CD4-positive, alpha-beta T cell (primary cell): ENCODE results near the gene SLC25A20. TPM values are rescaled to one million over a fixed set of nuclear protein-coding genes. Genes with fewer than 3 reads are reported as not detected.
"Not testable (repeated sequence)": the region's sequence is repeated elsewhere in the genome, so short reads cannot be mapped to it uniquely, and the experiment has no call there.

Source experiments
- ATAC-seq: fragments of 200-7000 bp; cut with Tn5 transposase; one replicate; pipeline ENCODE4 v1.10.0; 2022; ENCODE audit warnings: mild to moderate bottlenecking; ENCODE audit not compliant: poor library complexity
- CTCF ChIA-PET: fragments of 350-600 bp; sonication (Branson Sonifier 250); formaldehyde crosslinking; loops from one replicate; lab custom pipeline; 2021; ENCODE audit warnings: antibody characterized with exemption, inconsistent platforms; lab: Charles Lee
- POLR2A ChIA-PET: fragments of 350-600 bp; sonication (Branson Sonifier 250); formaldehyde crosslinking; loops from one replicate; lab custom pipeline; 2021; ENCODE audit warnings: antibody characterized with exemption, inconsistent platforms; lab: Charles Lee
- DNase-seq, 14 experiments: peaks; one replicate each; pipeline ENCODE4 v3.0.0-alpha.2; 2013 to 2020; ENCODE audit warnings: mixed read lengths in 2 of 14
- H3K27ac ChIP-seq, 2 donors: one replicate each; pipeline versions ENCODE4 v1.5.1 to v1.7.0; 2013; ENCODE audit warnings: low read length in 2 of 2, low read depth in 1 of 2, mild to moderate bottlenecking in 1 of 2
- H3K27me3 ChIP-seq, 2 experiments: 1 replicate in 1 of 2; 2 replicates in 1 of 2; pipeline versions ENCODE4 v1.6.1 to v1.7.0; 2013; ENCODE audit warnings: low read length in 2 of 2, control low read depth in 1 of 2, mild to moderate bottlenecking in 1 of 2, moderate library complexity in 1 of 2; ENCODE audit not compliant: insufficient read depth in 2 of 2, control insufficient read depth in 1 of 2
- H3K36me3 ChIP-seq: one replicate; pipeline ENCODE4 v1.6.1; 2013; ENCODE audit warnings: low read length, control low read depth; ENCODE audit not compliant: insufficient read depth
- H3K4me1 ChIP-seq: one replicate; pipeline ENCODE4 v1.6.1; 2013; ENCODE audit warnings: low read length, control low read depth; ENCODE audit not compliant: insufficient read depth
- H3K4me3 ChIP-seq: one replicate; pipeline ENCODE4 v1.5.1; 2013; ENCODE audit warnings: mild to moderate bottlenecking, low read length, moderate library complexity
- H3K9me3 ChIP-seq, 2 experiments: 1 replicate in 1 of 2; 2 replicates in 1 of 2; pipeline versions ENCODE4 v1.6.1 to v1.7.0; 2013; ENCODE audit warnings: low read length in 2 of 2, mild to moderate bottlenecking in 2 of 2, control low read depth in 1 of 2, moderate library complexity in 1 of 2; ENCODE audit not compliant: control insufficient read depth in 1 of 2, insufficient read depth in 1 of 2
- H3K27ac Mint-ChIP-seq: one replicate; pipeline ENCODE4 v1.8.0; 2020; ENCODE audit warnings: mixed read lengths
- H3K27me3 Mint-ChIP-seq: one replicate; pipeline ENCODE4 v1.8.0; 2021; ENCODE audit warnings: mixed read lengths
- H3K36me3 Mint-ChIP-seq: one replicate; pipeline ENCODE4 v1.8.0; 2021; ENCODE audit warnings: low read depth, mixed read lengths
- H3K4me1 Mint-ChIP-seq: one replicate; pipeline ENCODE4 v1.8.0; 2021; ENCODE audit warnings: low read depth, mixed read lengths
- H3K4me3 Mint-ChIP-seq: one replicate; pipeline ENCODE4 v1.8.0; 2020; ENCODE audit warnings: mild to moderate bottlenecking, mixed read lengths
- H3K9me3 Mint-ChIP-seq: one replicate; pipeline ENCODE4 v1.8.0; 2020; ENCODE audit warnings: mixed read lengths
- CTCF ChIP-seq: fragments of 200-600 bp; IDR thresholded peaks from one replicate; pipeline ENCODE4 v1.8.0; 2022; ENCODE audit warnings: antibody characterized with exemption, mild to moderate bottlenecking
- intact Hi-C, 2 experiments: fragments of 100-400 bp; cut with DNase I in 1 of 2; cut with micrococcal nuclease in 1 of 2; formaldehyde crosslinking; loops; one replicate each; pipeline versions ENCODE4 v1.15.1 to v1.9.0; 2023 to 2025; cut with DNase I, micrococcal nuclease
- total RNA-seq, 174 experiments: library from RNA in 2 of 174; stranded (reverse) in 2 of 174; gene quantifications; one replicate each; pipeline ENCODE4 v1.2.3 and lab custom pipeline; 2021 to 2026

Gene SLC25A20
- total RNA-seq, 2 experiments from 2014 or later, result 0.41 to 0.78 TPM

- Histone ChIP-seq H3K9me3 (no peaks in the 10 kb centered on the region), H3K36me3 (peaks cover 3% of the 10 kb centered on the region), H3K27ac (no peak overlapping the region), H3K4me3 (no peak overlapping the region), H3K4me1 (peaks cover 1% of the 10 kb centered on the region), H3K27me3 (no peaks in the 10 kb centered on the region)
- DNase-seq, result no peak
- intact Hi-C loops, result no loop called here
- H3K9me3 Mint-ChIP-seq, result no peaks in the 10 kb centered on the region
- CTCF ChIA-PET, result no interaction called here
- H3K4me3 Mint-ChIP-seq, result no peak overlapping the region
- no peak for ATAC-seq
- POLR2A ChIA-PET, result no interaction called here
- no peaks in the 10 kb centered on the region for H3K27me3 Mint-ChIP-seq
- peaks cover 30% of the 10 kb centered on the region for H3K36me3 Mint-ChIP-seq
- H3K4me1 Mint-ChIP-seq, result peaks cover 22% of the 10 kb centered on the region
- no peak for TF ChIP-seq CTCF
- H3K27ac Mint-ChIP-seq, result no peak overlapping the region
Observed at GRCh38 chr3:48835650-48836366, 62.9 kb downstream of the SLC25A20 start.

GRCh38 chr3:48832684-48833083 is 66.0 kb downstream of the SLC25A20 start:
- H3K27ac ChIP-seq, result no peak overlapping the region
- Mint-ChIP-seq H3K27ac (no peak overlapping the region), H3K27me3 (no peaks in the 10 kb centered on the region), H3K9me3 (no peaks in the 10 kb centered on the region), H3K4me3 (no peak overlapping the region), H3K36me3 (peaks cover 13% of the 10 kb centered on the region), H3K4me1 (peaks cover 15% of the 10 kb centered on the region)
- H3K4me1 ChIP-seq, result peaks cover 3% of the 10 kb centered on the region
- DNase-seq, result no peak
- CTCF ChIA-PET, result interaction anchor here (1.0 kb wide), 1 partner anchor 14 kb away, joined by 3 read pairs; no protein-coding TSS in a partner anchor
- no peak for TF ChIP-seq CTCF
- ATAC-seq, result no peak
- H3K36me3 ChIP-seq, result peaks cover 3% of the 10 kb centered on the region
- intact Hi-C loops, result no loop called here
- H3K27me3 ChIP-seq, result no peaks in the 10 kb centered on the region
- H3K9me3 ChIP-seq, result no peaks in the 10 kb centered on the region
- no peak overlapping the region for H3K4me3 ChIP-seq
- POLR2A ChIA-PET, result interaction anchor here (1.3 kb wide), 1 partner anchor 15 kb away, joined by 3 read pairs; the partner anchor contains the start of gene PRKAR2A

GRCh38 chr3:48830715-48831114 is 68.0 kb downstream of the SLC25A20 start:
- no peaks in the 10 kb centered on the region for H3K9me3 Mint-ChIP-seq
- Histone ChIP-seq H3K36me3 (peaks cover 3% of the 10 kb centered on the region), H3K27me3 (no peaks in the 10 kb centered on the region), H3K9me3 (no peaks in the 10 kb centered on the region), H3K4me1 (peaks cover 3% of the 10 kb centered on the region), H3K4me3 (no peak overlapping the region), H3K27ac (no peak overlapping the region)
- no peak overlapping the region for H3K4me3 Mint-ChIP-seq
- TF ChIP-seq CTCF, result no peak
- H3K4me1 Mint-ChIP-seq, result peaks cover 17% of the 10 kb centered on the region
- no peak for ATAC-seq
- peaks cover 3% of the 10 kb centered on the region for H3K36me3 Mint-ChIP-seq
- no peaks in the 10 kb centered on the region for H3K27me3 Mint-ChIP-seq
- no peak for DNase-seq
- ChIA-PET CTCF (no interaction called here), POLR2A (interaction anchor here (1.2 kb wide), 1 partner anchor 17 kb away, joined by 3 read pairs; the partner anchor contains the start of gene PRKAR2A)
- intact Hi-C loops, result no loop called here
- no peak overlapping the region for H3K27ac Mint-ChIP-seq

- H3K36me3 Mint-ChIP-seq, ATAC-seq, H3K36me3 ChIP-seq, H3K9me3 ChIP-seq, H3K4me1 ChIP-seq, H3K27me3 Mint-ChIP-seq, H3K4me3 ChIP-seq, CTCF ChIA-PET, POLR2A ChIA-PET, H3K27ac Mint-ChIP-seq, DNase-seq, H3K27ac ChIP-seq, H3K4me3 Mint-ChIP-seq, intact Hi-C loops, H3K27me3 ChIP-seq, H3K9me3 Mint-ChIP-seq: not testable (repeated sequence)
- H3K4me1 Mint-ChIP-seq, result peaks cover 16% of the 10 kb centered on the region
Observed at GRCh38 chr3:48829525-48829924, 69.2 kb downstream of the SLC25A20 start.

- H3K27me3 Mint-ChIP-seq, H3K27ac ChIP-seq, H3K27ac Mint-ChIP-seq, H3K36me3 ChIP-seq, H3K36me3 Mint-ChIP-seq, H3K9me3 Mint-ChIP-seq, H3K4me3 Mint-ChIP-seq, H3K4me3 ChIP-seq, H3K27me3 ChIP-seq, intact Hi-C loops, H3K9me3 ChIP-seq, H3K4me1 ChIP-seq, ATAC-seq, DNase-seq: not testable (repeated sequence)
- CTCF ChIA-PET, result interaction anchor here (1.3 kb wide), 1 partner anchor 16 kb away, joined by 4 read pairs; no protein-coding TSS in a partner anchor
- peaks cover 21% of the 10 kb centered on the region for H3K4me1 Mint-ChIP-seq
- POLR2A ChIA-PET, result interaction anchor here (0.6 to 1.5 kb wide), 2 partner anchors 19 to 60 kb away, joined by 5 read pairs; partner anchors contain the start of gene PRKAR2A
Observed at GRCh38 chr3:48827874-48828273, 70.8 kb downstream of the SLC25A20 start.
